Measurements from ENCODE around the gene SNX21. TPM values are rescaled to one million over a fixed set of nuclear protein-coding genes. Genes with fewer than 3 reads are reported as not detected.

SNX21 gene
- total RNA-seq, 1 experiment from 2014 or later = 3.1 TPM

DNA sequence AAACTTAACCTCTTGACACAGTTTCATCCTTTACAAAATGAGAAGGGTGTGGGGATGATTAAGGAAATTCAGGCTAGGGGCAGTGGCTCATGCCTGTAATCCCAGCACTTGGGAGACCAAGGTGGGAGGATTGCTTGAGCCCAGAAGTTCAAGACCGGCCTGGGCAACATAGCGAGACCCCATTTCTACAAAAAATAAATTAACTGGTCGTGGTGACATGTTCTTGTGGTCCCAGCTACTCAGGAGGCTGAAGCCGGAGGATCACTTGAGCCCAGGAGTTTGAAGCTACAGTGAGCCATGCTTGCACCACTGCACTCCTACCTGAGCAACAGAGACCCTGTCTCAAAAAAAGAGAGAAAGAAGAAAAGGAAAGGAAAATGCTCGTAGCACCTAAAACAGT is 32.9 kb downstream of the SNX21 start:
- Histone ChIP-seq H3K27ac (ENCODE audit: low read depth, low read length, poor library complexity, severe bottlenecking) (no peak overlapping the region), H3K27me3 (replicated peaks; ENCODE audit: insufficient read depth, low read depth, low read length, poor library complexity) (no peaks in the 10 kb centered on the region), H3K4me1 (ENCODE audit: insufficient read depth, low read length, poor library complexity, severe bottlenecking) (no peaks in the 10 kb centered on the region), H3K4me3 (ENCODE audit: low read depth, low read length, poor library complexity, severe bottlenecking) (no peak overlapping the region), H3K36me3 (ENCODE audit: insufficient read depth, low read length, poor library complexity, severe bottlenecking) (no peaks in the 10 kb centered on the region), H3K9me3 (ENCODE audit: low read depth, low read length, poor library complexity, severe bottlenecking) (no peaks in the 10 kb centered on the region)
- TF ChIP-seq, protein P1, sequence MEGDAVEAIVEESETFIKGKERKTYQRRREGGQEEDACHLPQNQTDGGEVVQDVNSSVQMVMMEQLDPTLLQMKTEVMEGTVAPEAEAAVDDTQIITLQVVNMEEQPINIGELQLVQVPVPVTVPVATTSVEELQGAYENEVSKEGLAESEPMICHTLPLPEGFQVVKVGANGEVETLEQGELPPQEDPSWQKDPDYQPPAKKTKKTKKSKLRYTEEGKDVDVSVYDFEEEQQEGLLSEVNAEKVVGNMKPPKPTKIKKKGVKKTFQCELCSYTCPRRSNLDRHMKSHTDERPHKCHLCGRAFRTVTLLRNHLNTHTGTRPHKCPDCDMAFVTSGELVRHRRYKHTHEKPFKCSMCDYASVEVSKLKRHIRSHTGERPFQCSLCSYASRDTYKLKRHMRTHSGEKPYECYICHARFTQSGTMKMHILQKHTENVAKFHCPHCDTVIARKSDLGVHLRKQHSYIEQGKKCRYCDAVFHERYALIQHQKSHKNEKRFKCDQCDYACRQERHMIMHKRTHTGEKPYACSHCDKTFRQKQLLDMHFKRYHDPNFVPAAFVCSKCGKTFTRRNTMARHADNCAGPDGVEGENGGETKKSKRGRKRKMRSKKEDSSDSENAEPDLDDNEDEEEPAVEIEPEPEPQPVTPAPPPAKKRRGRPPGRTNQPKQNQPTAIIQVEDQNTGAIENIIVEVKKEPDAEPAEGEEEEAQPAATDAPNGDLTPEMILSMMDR (conservative IDR thresholded peaks at IDR 0.05; ENCODE audit: low read depth, low read length) = no peak
- no peak for TF ChIP-seq EZH2 (IDR thresholded peaks at IDR 0.05; ENCODE audit: borderline replicate concordance, low read depth, low read length, poor library complexity, severe bottlenecking)
- intact Hi-C loops (cut with micrococcal nuclease; ENCODE audit: unreplicated experiment) = no loop called here
- no peak for DNase-seq (ENCODE audit: low spot score)
- CTCF ChIA-PET = no interaction called here
- POLR2A ChIA-PET (ENCODE audit: low non-redundant PET) = no interaction called here
- no TSS peak for BruUV-seq (replicated peaks)

DNA sequence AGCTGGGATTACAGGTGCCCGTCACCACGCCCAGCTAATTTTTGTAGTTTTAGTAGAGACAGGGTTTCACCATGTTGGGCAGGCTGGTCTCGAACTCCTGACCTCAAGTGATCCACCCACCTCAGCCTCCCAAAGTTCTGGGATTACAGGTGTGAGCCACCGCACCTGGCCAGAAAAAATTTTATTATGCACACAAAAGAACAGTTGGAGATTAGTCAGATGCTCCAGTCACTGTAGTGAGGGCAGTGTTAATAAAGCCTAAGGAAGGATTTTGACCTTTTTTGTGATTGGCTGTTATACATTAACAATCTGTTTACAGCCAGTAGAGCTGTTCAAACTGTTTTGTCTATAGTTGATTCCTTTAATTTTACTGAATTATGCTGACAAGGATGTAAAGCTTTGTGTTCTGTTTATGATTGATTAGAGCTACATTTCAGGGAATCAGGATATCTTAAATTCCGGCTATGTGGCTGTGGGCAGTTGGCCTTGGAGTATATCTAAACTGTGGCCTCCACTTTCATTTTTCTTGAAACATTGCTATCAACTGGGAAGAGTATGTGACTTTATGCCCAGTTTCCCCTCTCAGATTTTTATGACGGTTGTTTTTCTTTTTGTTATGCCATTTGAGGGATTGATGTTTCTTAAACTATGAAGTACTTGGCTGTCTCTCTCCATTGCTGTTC is 33.7 kb downstream of the SNX21 start:
- ChIA-PET POLR2A (ENCODE audit: low non-redundant PET) (no interaction called here), CTCF (no interaction called here)
- H3K4me1 ChIP-seq (ENCODE audit: insufficient read depth, low read length, poor library complexity, severe bottlenecking) = no peaks in the 10 kb centered on the region
- no peaks in the 10 kb centered on the region for H3K36me3 ChIP-seq (ENCODE audit: insufficient read depth, low read length, poor library complexity, severe bottlenecking)
- intact Hi-C loops (cut with micrococcal nuclease; ENCODE audit: unreplicated experiment) = no loop called here
- no peak overlapping the region for H3K27ac ChIP-seq (ENCODE audit: low read depth, low read length, poor library complexity, severe bottlenecking)
- H3K9me3 ChIP-seq (ENCODE audit: low read depth, low read length, poor library complexity, severe bottlenecking) = no peaks in the 10 kb centered on the region
- BruUV-seq (replicated peaks) = no TSS peak
- no peak for DNase-seq (ENCODE audit: low spot score)
- no peak overlapping the region for H3K4me3 ChIP-seq (ENCODE audit: low read depth, low read length, poor library complexity, severe bottlenecking)
- TF ChIP-seq EZH2 (IDR thresholded peaks at IDR 0.05; ENCODE audit: borderline replicate concordance, low read depth, low read length, poor library complexity, severe bottlenecking) = no peak
- TF ChIP-seq, protein P1 (conservative IDR thresholded peaks at IDR 0.05; ENCODE audit: low read depth, low read length) = no peak
- no peaks in the 10 kb centered on the region for H3K27me3 ChIP-seq (replicated peaks; ENCODE audit: insufficient read depth, low read depth, low read length, poor library complexity)

DNA sequence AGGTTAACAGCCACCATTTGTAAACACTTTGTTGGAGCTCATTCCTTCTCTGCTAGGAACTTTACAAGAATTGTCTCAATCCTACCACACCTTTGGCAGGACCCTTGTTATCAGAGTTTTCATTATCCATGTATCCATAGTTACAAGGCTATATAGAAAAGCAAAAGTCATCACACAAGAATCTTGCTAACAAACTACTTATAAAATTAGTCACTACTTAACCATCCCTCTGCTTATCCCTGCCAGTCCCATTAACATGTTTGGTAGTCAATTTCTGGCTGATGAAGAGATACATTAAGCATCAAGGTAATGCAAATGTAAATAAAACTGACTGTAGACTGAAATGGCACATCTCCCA is 34.2 kb downstream of the SNX21 start:
- H3K4me3 ChIP-seq (ENCODE audit: low read depth, low read length, poor library complexity, severe bottlenecking) = no peak overlapping the region
- H3K9me3 ChIP-seq (ENCODE audit: low read depth, low read length, poor library complexity, severe bottlenecking) = no peaks in the 10 kb centered on the region
- no peak for DNase-seq (ENCODE audit: low spot score)
- ChIA-PET CTCF (no interaction called here), POLR2A (ENCODE audit: low non-redundant PET) (no interaction called here)
- no peaks in the 10 kb centered on the region for H3K36me3 ChIP-seq (ENCODE audit: insufficient read depth, low read length, poor library complexity, severe bottlenecking)
- no peaks in the 10 kb centered on the region for H3K27me3 ChIP-seq (replicated peaks; ENCODE audit: insufficient read depth, low read depth, low read length, poor library complexity)
- intact Hi-C loops (cut with micrococcal nuclease; ENCODE audit: unreplicated experiment) = no loop called here
- no peak overlapping the region for H3K27ac ChIP-seq (ENCODE audit: low read depth, low read length, poor library complexity, severe bottlenecking)
- no peaks in the 10 kb centered on the region for H3K4me1 ChIP-seq (ENCODE audit: insufficient read depth, low read length, poor library complexity, severe bottlenecking)
- no peak for TF ChIP-seq EZH2 (IDR thresholded peaks at IDR 0.05; ENCODE audit: borderline replicate concordance, low read depth, low read length, poor library complexity, severe bottlenecking)
- TF ChIP-seq, protein P1 (conservative IDR thresholded peaks at IDR 0.05; ENCODE audit: low read depth, low read length) = no peak
- BruUV-seq (replicated peaks) = no TSS peak
